Glomerular visceral epithelial cell (primary cell): ENCODE measurements around the gene ESR1.
"Not testable (repeated sequence)": the region's sequence is repeated elsewhere in the genome, so short reads cannot be mapped to it uniquely, and the experiment has no call there.

Experiments used
- DNase-seq: peaks from one replicate; pipeline ENCODE4 v3.0.0-alpha.2; 2016; ENCODE audit errors: extremely low spot score

ESR1 gene

GRCh38 chr6:151813858-151814257 is 6.4 kb downstream of the ESR1 start:
- no peak for DNase-seq

- DNase-seq: no peak
Observed at GRCh38 chr6:151814614-151815013, 7.1 kb downstream of the ESR1 start.

- no peak for DNase-seq
Observed at GRCh38 chr6:151822252-151823111, 15.0 kb downstream of the ESR1 start.

- no peak for DNase-seq
Observed at GRCh38 chr6:151826517-151827142, 19.1 kb downstream of the ESR1 start.

- no peak for DNase-seq
Observed at GRCh38 chr6:151832710-151833109, 25.2 kb downstream of the ESR1 start.

GRCh38 chr6:151835396-151835795 is 27.9 kb downstream of the ESR1 start:
- DNase-seq: no peak

GRCh38 chr6:151837223-151837622 is 29.7 kb downstream of the ESR1 start:
- DNase-seq: no peak

GRCh38 chr6:151842816-151843215 is 35.3 kb downstream of the ESR1 start:
- DNase-seq: no peak

GRCh38 chr6:151847064-151847463 is 39.6 kb downstream of the ESR1 start:
- no peak for DNase-seq

GRCh38 chr6:151850479-151851003 is 43.1 kb downstream of the ESR1 start:
- DNase-seq: no peak

GRCh38 chr6:151858294-151858693 is 50.8 kb downstream of the ESR1 start:
- no peak for DNase-seq

GRCh38 chr6:151862461-151862860 is 55.0 kb downstream of the ESR1 start:
- no peak for DNase-seq

- DNase-seq: not testable (repeated sequence)
Observed at GRCh38 chr6:151867361-151867869, 59.9 kb downstream of the ESR1 start.

- no peak for DNase-seq
Observed at GRCh38 chr6:151869345-151869744, 61.9 kb downstream of the ESR1 start.

GRCh38 chr6:151869787-151870186 is 62.3 kb downstream of the ESR1 start:
- no peak for DNase-seq

- no peak for DNase-seq
Observed at GRCh38 chr6:151870375-151870774, 62.9 kb downstream of the ESR1 start.

- DNase-seq: no peak
Observed at GRCh38 chr6:151875524-151875923, 68.0 kb downstream of the ESR1 start.

- no peak for DNase-seq
Observed at GRCh38 chr6:151876122-151876521, 68.6 kb downstream of the ESR1 start.

- no peak for DNase-seq
Observed at GRCh38 chr6:151877458-151877857, 70.0 kb downstream of the ESR1 start.

- DNase-seq: no peak
Observed at GRCh38 chr6:151881231-151881630, 73.7 kb downstream of the ESR1 start.

- no peak for DNase-seq
Observed at GRCh38 chr6:151882206-151882605, 74.7 kb downstream of the ESR1 start.

GRCh38 chr6:151885234-151885633 is 77.8 kb downstream of the ESR1 start:
- DNase-seq: no peak

- no peak for DNase-seq
Observed at GRCh38 chr6:151891524-151891923, 84.0 kb downstream of the ESR1 start.
